A673 (cell line): ENCODE results near the gene CCDC197.

Experiments
- EZH2 ChIP-seq: fragments of 200-600 bp; sonication (generic); IDR thresholded peaks from 2 replicates; pipeline ENCODE4 v1.6.1; 2017; ENCODE audit warnings: borderline replicate concordance, low read depth, mild to moderate bottlenecking, mixed read lengths, antibody characterized with exemption, low read length; ENCODE audit not compliant: poor library complexity, severe bottlenecking
- TF ChIP-seq, protein P1 (sequence below): fragments of 300-800, 200-600 bp; sonication (generic); conservative IDR thresholded peaks from 2 replicates; pipeline ENCODE4 v1.5.1; 2017; ENCODE audit warnings: low read depth, mild to moderate bottlenecking, antibody characterized with exemption, low read length, moderate library complexity, mixed read lengths

- TF ChIP-seq, protein P1, sequence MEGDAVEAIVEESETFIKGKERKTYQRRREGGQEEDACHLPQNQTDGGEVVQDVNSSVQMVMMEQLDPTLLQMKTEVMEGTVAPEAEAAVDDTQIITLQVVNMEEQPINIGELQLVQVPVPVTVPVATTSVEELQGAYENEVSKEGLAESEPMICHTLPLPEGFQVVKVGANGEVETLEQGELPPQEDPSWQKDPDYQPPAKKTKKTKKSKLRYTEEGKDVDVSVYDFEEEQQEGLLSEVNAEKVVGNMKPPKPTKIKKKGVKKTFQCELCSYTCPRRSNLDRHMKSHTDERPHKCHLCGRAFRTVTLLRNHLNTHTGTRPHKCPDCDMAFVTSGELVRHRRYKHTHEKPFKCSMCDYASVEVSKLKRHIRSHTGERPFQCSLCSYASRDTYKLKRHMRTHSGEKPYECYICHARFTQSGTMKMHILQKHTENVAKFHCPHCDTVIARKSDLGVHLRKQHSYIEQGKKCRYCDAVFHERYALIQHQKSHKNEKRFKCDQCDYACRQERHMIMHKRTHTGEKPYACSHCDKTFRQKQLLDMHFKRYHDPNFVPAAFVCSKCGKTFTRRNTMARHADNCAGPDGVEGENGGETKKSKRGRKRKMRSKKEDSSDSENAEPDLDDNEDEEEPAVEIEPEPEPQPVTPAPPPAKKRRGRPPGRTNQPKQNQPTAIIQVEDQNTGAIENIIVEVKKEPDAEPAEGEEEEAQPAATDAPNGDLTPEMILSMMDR: no peak
- TF ChIP-seq EZH2: no peak
Measured at GRCh38 chr14:93965287-93965821, 31.7 kb upstream of the CCDC197 start.
